ENCODE results near the gene LLGL2.

The LLGL2 gene

DNA sequence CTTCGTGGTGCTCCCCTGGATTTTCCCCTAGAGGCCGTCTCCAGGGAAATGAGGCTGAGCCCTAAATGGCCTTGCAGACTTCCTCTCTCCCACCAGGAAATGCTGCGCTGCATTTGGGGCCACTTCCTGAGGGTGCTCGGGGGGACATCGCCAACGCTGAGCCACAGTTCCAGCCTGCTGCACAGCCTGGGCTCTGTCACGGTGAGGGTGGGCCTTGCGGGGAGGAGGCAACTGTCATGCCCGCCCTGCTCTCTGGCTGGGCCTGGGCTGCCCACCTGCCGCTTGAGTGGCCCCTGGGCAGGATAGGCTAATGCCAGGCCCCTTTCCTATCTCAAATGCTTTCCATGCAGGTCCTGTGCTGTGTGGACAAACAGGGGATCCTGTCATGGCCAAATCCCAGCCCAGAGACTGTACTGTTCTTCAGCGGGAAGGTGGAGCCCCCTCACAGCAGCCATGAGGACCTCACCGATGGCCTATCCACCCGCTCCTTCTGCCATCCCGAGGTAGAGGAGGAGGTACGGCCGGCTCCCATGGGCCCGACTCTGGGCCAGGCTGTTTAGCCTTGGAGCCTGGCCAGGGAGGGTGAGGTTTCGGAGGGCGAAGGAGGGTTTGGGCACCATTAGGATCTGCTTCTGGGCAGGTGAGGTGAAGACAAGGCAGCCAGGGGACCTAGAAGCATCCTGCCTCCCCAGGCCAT lies 34.4 kb upstream of the LLGL2 start:
- DNase-seq (ENCODE audit: low read depth, low spot score): no peak

- no peak for DNase-seq (ENCODE audit: low read depth, low spot score)
These were observed 33.8 kb upstream of the LLGL2 start for GRCh38 chr17:75491680-75492079.

DNA sequence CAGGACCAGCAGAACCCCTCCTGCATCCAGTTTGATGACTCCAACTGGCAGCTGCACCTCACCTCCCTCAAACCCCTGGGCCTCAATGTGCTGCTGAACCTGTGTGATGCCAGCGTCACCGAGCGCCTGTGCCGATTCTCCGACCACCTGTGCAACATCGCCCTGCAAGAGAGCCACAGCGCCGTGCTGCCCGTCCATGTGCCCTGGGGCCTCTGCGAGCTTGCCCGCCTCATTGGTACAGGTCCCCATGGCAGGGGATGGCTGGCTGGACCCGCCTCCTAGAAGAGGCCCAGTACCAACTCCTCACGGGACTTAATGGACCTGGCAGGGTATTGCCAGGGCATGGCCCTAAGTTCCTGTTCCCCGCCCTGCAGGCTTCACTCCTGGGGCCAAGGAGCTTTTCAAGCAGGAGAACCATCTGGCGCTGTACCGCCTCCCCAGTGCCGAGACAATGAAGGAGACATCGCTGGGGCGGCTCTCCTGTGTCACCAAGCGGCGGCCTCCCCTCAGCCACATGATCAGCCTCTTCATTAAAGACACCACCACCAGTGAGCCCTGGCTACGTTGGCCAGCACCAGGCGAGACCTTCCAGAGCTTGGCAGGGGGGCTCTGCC lies 32.8 kb upstream of the LLGL2 start:
- DNase-seq (ENCODE audit: low read depth, low spot score): no peak

DNA sequence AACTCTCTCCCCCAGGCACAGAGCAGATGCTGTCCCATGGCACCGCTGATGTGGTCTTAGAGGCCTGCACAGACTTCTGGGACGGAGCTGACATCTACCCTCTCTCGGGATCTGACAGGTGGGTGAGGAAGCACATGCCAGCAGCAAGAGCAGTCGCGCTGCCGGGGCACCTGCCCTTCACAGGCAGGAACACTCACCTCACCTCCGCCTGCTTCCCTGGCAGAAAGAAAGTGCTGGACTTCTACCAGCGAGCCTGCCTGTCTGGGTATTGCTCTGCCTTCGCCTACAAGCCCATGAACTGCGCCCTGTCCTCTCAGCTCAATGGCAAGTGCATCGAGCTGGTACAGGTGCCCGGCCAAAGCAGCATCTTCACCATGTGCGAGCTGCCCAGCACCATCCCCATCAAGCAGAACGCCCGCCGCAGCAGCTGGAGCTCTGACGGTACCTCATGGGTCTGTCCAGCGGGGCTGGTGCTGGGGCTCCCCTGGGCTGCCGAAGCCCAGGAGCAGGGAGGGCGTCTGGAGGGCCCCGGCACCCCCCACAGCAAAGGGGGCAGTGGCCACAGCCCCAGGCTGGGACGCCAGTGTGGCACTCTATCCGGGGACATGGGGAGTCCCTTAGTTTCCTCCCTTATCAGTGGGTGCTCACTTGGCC lies 31.9 kb upstream of the LLGL2 start:
- DNase-seq (ENCODE audit: low read depth, low spot score): no peak

DNA sequence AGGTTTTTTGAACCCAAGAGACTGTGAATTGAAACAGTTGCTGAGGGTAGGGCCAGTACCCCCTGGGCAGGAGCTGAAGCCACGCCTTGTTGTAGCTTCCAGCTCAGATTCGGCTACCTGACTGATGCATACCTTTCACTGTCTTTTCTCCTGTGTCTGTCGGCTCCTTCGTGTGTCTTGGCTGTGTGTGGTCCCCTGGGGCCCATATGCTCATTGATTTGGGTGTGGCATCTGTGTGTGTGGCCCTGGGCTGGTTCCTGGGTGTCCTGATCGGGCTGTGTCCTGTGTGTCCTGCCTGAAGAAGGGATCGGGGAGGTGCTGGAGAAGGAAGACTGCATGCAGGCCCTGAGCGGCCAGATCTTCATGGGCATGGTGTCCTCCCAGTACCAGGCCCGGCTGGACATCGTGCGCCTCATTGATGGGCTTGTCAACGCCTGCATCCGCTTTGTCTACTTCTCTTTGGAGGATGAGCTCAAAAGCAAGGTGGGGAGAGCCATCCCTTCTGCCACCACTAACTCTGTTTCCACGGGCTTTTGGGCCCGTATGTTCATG lies 31.1 kb upstream of the LLGL2 start:
- DNase-seq (ENCODE audit: low read depth, low spot score): no peak

- DNase-seq (ENCODE audit: low read depth, low spot score): no peak
These were observed 29.5 kb upstream of the LLGL2 start for GRCh38 chr17:75496005-75496404.

DNA sequence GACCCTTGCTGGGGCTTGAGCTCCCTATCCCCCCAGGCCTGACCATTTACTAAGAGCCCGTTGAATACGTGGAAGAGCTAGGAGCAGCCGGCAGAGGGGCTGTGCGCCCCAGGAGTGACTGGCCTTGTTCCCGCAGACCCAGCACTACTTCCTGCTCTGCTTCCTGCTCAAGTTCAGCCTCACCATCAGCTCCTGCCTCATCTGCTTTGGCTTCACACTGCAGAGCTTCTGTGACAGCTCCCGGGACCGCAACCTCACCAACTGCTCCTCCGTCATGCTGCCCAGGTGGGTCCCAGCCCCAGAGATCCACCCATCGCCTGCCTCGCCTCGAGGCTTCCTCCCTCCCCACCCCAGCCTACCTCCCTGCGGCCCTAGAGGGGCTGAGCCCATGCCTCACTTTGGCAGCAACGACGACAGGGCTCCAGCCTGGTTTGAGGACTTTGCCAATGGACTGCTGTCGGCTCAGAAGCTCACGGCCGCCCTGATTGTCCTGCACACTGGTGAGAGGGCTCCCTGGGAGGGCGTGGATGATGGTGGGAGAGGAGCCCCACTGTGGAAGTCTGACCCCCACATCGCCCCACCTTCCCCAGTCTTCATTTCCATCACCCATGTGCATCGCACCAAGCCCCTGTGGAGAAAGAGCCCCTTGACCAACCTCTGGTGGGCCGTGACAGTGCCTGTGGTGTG lies 27.3 kb upstream of the LLGL2 start:
- DNase-seq (ENCODE audit: low read depth, low spot score): no peak

GRCh38 chr17:75498726-75499213 lies 26.7 kb upstream of the LLGL2 start:
- DNase-seq (ENCODE audit: low read depth, low spot score): no peak

GRCh38 chr17:75499313-75500022 lies 26.0 kb upstream of the LLGL2 start:
- no peak for DNase-seq (ENCODE audit: low read depth, low spot score)

DNA sequence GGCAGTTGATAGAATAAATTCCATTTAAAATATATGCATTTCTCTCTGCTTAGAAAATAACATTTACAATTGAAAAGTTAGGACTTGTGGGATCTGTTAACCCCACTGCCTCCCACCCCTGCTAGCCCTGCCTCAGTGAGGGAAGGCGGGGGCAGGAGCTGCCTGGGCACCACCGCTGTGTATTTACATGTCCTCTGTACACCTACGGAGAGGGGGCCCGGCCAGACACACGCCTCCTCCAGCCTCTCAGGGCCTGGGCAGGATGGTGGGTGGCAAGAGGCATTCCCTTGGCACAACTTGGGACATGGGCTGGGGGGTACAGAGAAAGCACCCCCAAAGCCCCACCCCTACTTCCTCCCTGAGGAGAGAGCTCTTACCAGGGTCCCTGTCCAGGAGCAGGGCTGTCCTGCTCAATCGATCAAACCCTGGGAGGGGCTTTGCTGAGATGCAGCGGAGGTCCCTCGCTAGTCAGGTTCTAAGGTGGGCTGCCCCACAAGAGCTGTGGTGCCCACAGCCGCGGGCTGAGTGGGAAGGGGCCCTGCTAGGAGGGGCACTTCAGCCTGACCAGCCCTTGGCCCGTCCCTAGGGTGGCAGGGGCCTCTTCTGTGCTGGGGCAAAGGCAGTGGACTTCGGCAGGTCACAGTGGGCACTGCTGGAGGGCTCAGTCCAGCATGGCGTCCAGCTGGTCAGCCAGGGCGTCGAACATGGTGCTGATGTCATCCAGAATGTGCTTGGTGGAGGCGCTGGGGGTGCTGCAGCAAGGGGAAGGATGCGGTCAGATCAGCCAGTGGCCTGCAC lies 24.9 kb upstream of the LLGL2 start:
- DNase-seq (ENCODE audit: low read depth, low spot score): no peak

DNA sequence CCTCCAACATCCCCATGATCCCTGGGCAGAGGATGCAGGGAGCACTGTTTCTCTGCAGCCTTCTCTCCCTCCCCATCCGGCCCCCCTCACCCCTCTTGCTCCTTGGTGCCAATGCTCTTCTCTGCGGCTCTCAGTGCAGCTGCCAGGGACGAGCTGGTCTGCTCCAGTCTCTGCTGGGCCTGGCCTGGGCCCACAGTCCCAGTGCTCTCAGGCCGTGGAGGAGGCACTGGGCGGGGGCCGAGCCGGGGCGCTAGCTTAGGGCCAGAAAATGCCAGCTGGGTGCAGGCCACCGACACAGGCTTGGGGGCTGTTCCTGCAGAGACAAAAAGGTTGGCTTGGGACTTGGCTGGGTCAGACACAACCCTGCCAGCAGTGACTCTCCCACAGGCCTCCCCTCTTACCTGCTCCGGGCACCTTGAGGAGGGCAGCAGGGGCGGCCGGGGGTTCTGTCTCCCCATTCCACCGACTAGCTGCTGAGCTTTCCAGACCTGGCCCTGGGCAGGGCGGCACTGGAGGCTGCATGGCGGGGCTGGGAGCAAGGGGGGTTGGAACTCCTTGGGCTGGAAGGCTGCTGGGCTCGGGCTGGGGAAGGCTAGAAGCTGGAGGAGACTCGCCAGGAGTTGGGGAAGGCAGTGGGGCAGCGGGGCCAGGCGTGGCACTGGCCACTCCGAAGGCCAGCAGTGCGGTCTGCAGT lies 24.0 kb upstream of the LLGL2 start:
- no peak for DNase-seq (ENCODE audit: low read depth, low spot score)

DNA sequence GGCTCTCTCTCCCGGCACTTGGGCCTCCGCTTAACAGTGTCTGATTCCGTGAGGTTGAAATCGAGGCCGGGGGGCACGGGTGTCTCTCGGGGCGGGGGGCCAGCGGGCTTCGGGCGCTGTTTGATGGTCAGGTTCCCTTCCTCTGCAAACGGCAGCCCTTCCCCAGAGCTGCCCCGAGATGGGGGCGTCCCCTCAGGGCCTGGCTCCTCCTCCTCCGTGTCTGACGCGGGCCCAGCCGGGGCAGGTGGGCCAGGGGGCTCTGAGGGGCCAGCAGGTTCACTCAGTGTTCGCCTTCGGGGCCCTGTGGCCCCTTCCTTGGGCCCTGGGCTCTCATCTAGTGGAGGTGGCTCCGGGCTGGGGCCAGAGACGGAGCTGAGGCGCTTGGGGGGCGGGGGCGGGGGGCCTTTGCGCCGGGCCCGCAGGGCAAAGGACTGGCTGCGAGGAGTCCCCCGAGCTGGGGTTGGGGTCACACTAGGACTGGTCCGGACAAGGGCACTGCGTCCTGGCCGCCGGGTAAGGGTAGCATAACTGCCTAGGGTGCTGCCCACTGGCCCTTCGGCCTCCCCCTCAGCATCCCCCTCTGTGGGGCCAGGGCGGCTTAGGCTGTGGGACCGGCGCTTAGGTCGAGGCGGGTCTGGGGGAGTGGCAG lies 23.3 kb upstream of the LLGL2 start:
- DNase-seq (ENCODE audit: low read depth, low spot score): no peak

- DNase-seq (ENCODE audit: low read depth, low spot score): no peak
These were observed 22.7 kb upstream of the LLGL2 start for GRCh38 chr17:75502721-75503329.

- no peak for DNase-seq (ENCODE audit: low read depth, low spot score)
These were observed 22.1 kb upstream of the LLGL2 start for GRCh38 chr17:75503337-75503950.

DNA sequence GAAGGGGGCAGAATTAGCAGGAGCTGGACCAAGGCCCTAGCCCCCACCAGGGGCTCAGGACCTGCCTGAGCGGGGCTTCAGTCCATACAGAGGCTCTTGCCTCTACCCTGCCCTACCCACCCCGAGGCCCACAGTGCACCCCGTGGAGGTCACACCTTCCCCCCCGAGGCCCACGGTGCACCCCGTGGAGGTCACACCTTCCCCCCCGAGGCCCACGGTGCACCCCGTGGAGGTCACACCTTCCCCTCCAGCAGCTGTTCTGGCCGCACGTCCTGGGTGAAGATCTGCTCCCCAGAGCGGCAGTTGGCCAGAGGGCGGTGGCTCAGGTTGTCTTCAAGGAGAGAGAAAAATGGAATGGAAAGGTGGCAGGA lies 21.5 kb upstream of the LLGL2 start:
- no peak for DNase-seq (ENCODE audit: low read depth, low spot score)

GRCh38 chr17:75504347-75505151 lies 20.9 kb upstream of the LLGL2 start:
- DNase-seq (ENCODE audit: low read depth, low spot score): no peak

GRCh38 chr17:75505152-75505409 lies 20.4 kb upstream of the LLGL2 start:
- DNase-seq (ENCODE audit: low read depth, low spot score): no peak

DNA sequence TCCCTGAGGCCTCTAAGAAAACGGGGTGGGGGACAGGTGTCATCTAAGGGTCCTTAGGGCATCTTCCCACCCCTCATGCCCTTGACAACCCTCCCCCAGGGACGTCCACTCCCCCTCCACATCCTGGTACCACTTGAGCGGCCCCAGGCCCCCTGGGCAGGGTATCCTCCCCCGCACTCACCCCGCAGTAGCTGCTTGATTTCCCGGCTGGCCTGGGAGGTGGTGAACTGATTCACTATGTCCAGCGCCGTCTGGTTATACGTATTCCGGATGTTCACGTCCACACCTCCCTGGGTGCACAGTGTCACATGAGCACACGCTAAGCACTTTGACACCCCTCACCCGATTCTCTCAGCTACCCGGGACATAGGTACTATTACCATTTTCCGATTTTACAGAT lies 19.9 kb upstream of the LLGL2 start:
- no peak for DNase-seq (ENCODE audit: low read depth, low spot score)
